Upper lobe of left lung (tissue), 6 donors: ENCODE results near the gene ALPK1. TPM values are rescaled to one million over a fixed set of nuclear protein-coding genes. Genes with fewer than 3 reads are reported as not detected.

Source experiments
- ATAC-seq, 2 donors: fragments of 200-7000 bp; cut with Tn5 transposase; one replicate each; pipeline ENCODE4 v1.9.1; 2022; ENCODE audit warnings: mild to moderate bottlenecking in 2 of 2, moderate library complexity in 2 of 2; ENCODE audit not compliant: low FRiP score in 2 of 2
- DNase-seq, 2 donors: peaks; one replicate each; pipeline ENCODE4 v3.0.0-alpha.2; 2019 to 2020
- H3K27ac ChIP-seq, 4 donors: fragments of 200-600 bp; sonication (generic); one replicate each; pipeline ENCODE4 v1.5.1; 2016 to 2019
- H3K27me3 ChIP-seq, 4 donors: fragments of 200-600 bp; sonication (generic); one replicate each; pipeline ENCODE4 v1.5.1; 2017 to 2019
- H3K36me3 ChIP-seq, 4 donors: fragments of 200-600 bp; sonication (generic); one replicate each; pipeline ENCODE4 v1.5.1; 2016 to 2019
- H3K4me1 ChIP-seq, 4 donors: fragments of 200-600 bp; sonication (generic); one replicate each; pipeline ENCODE4 v1.5.1; 2018 to 2019
- H3K4me3 ChIP-seq, 4 donors: fragments of 200-600 bp; sonication (generic); one replicate each; pipeline ENCODE4 v1.5.1; 2017 to 2019; ENCODE audit warnings: mild to moderate bottlenecking in 2 of 4, moderate library complexity in 1 of 4
- H3K9me3 ChIP-seq, 4 donors: fragments of 200-600 bp; sonication (generic); one replicate each; pipeline ENCODE4 v1.5.1; 2018 to 2019
- EP300 ChIP-seq, 4 donors: sonication (generic); formaldehyde crosslinking; IDR thresholded peaks; one replicate each; pipeline ENCODE4 v1.5.1; 2017; ENCODE audit warnings: antibody characterized with exemption in 4 of 4, control low read depth in 2 of 4
- POLR2A ChIP-seq, 4 donors: fragments of 450-650 bp; IDR thresholded peaks; one replicate each; pipeline ENCODE4 v1.5.1; 2016 to 2017; ENCODE audit warnings: antibody characterized with exemption in 4 of 4, mild to moderate bottlenecking in 2 of 4
- POLR2AphosphoS5 ChIP-seq, 2 donors: sonication (generic); formaldehyde crosslinking; IDR thresholded peaks; one replicate each; pipeline ENCODE4 v1.5.1; 2017; ENCODE audit warnings: antibody characterized with exemption in 2 of 2
- WGBS, 2 donors: methylation state at CpG; one replicate each; pipeline ENCODE4 v1.1.5; 2017 to 2018; 5-methylcytosine and 5-hydroxymethylcytosine counted together
- total RNA-seq, 6 donors: library from RNA; depleted of rRNA in 4 of 6; stranded (reverse); fragments of >200 nt in 4 of 6; gene quantifications; one replicate each; pipeline versions ENCODE4 v1.1.0 to v1.2.1, GENCODE V29; 2016 to 2021
- TF ChIP-seq, protein P1 (sequence below), 6 experiments: fragments of 450-650 bp in 4 of 6; fragments of 200-600 bp in 2 of 6; sonication (generic) in 2 of 6; IDR thresholded peaks; one replicate each; pipeline ENCODE4 v1.5.1; 2016 to 2019; ENCODE audit warnings: antibody characterized with exemption in 6 of 6
- donor health status: DM: no; HTN: no; CAD: no; lungs with moderate emphysema.
- donor health status: DM: no; HTN: yes; CAD: no; lungs with severe emphysema.

ALPK1 gene
- total RNA-seq, 6 donors from 2014 or later, result 22.7 to 68.0 (median 35.6) TPM

DNA sequence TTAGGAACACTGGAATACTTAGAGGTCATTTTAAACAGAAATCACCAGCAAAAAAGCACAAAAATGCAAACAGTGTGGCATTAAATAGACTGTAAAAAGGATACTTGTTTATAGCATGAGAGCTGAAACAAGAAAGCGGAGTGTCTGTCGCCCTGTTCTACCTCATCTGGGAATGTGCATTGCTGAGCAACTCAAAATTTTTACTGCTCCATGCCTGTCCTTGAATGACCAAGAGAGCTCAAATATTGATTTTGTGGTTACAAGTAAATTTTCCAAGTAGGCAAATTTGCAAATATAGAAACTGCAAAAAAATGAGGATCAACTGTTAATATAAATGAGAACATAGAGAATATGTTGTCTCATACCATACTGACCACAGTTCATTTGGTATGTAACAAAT lies 40.1 kb upstream of the ALPK1 start:
- Histone ChIP-seq H3K36me3 (peaks cover 0 to 14% (median 0%) of the 10 kb centered on the region in 4 donors), H3K9me3 (no peaks in the 10 kb centered on the region), H3K27me3 (no peaks in the 10 kb centered on the region), H3K4me3 (no peak overlapping the region), H3K4me1 (no peaks in the 10 kb centered on the region), H3K27ac (no peak overlapping the region)
- 71 to 74% methylated on average over 2 of the region's 2 CpGs for WGBS, 2 donors
- TF ChIP-seq, protein P1, sequence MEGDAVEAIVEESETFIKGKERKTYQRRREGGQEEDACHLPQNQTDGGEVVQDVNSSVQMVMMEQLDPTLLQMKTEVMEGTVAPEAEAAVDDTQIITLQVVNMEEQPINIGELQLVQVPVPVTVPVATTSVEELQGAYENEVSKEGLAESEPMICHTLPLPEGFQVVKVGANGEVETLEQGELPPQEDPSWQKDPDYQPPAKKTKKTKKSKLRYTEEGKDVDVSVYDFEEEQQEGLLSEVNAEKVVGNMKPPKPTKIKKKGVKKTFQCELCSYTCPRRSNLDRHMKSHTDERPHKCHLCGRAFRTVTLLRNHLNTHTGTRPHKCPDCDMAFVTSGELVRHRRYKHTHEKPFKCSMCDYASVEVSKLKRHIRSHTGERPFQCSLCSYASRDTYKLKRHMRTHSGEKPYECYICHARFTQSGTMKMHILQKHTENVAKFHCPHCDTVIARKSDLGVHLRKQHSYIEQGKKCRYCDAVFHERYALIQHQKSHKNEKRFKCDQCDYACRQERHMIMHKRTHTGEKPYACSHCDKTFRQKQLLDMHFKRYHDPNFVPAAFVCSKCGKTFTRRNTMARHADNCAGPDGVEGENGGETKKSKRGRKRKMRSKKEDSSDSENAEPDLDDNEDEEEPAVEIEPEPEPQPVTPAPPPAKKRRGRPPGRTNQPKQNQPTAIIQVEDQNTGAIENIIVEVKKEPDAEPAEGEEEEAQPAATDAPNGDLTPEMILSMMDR (IDR thresholded peaks at IDR 0.05), result no peak
- TF ChIP-seq POLR2AphosphoS5 (IDR thresholded peaks at IDR 0.05) (no peak), POLR2A (IDR thresholded peaks at IDR 0.05) (no peak), EP300 (IDR thresholded peaks at IDR 0.05) (no peak)
- ATAC-seq (no peak), DNase-seq (no peak)

GRCh38 chr4:112266823-112267222 lies 30.3 kb upstream of the ALPK1 start:
- no peak for DNase-seq
- ATAC-seq, result no peak
- Histone ChIP-seq H3K36me3 (peaks cover 0 to 1% (median 0%) of the 10 kb centered on the region in 4 donors), H3K9me3 (no peaks in the 10 kb centered on the region), H3K4me3 (no peak overlapping the region), H3K27ac (no peak overlapping the region), H3K27me3 (no peaks in the 10 kb centered on the region), H3K4me1 (no peaks in the 10 kb centered on the region)
- TF ChIP-seq EP300 (IDR thresholded peaks at IDR 0.05) (no peak), POLR2AphosphoS5 (IDR thresholded peaks at IDR 0.05) (no peak)
- TF ChIP-seq, protein P1 (IDR thresholded peaks at IDR 0.05), result peak in 2 of 6 experiments; percentile 12 to 35
- 70 to 77% methylated on average over 2 of the region's 2 CpGs for WGBS, 2 donors

DNA sequence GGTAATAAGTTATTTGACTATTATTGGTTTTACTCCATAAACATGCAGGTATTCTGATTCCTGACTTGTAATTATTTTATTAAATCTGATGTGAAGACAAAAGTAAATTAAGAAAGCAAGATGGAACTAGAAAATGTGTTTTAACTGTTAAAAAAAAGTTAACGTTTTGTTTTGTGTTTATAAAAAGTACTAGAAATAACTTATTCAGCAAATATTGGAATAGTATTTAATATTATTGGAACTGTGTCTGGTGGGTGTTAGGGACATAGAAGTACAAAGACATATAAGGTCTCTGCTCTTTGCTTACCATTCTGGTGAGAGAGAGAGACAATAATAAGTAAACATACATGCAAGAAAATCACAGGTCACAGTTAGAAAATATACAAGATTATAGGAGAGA lies 27.1 kb upstream of the ALPK1 start:
- H3K9me3 ChIP-seq, result no peaks in the 10 kb centered on the region
- H3K27ac ChIP-seq, result no peak overlapping the region
- H3K36me3 ChIP-seq, result peaks cover 0 to 1% (median 0%) of the 10 kb centered on the region in 4 donors
- no peaks in the 10 kb centered on the region for H3K27me3 ChIP-seq
- no peak for DNase-seq
- H3K4me3 ChIP-seq, result no peak overlapping the region
- H3K4me1 ChIP-seq, result no peaks in the 10 kb centered on the region
- no peak for ATAC-seq
- 86 to 91% methylated on average over 1 of the region's 1 CpG for WGBS, 2 donors
- TF ChIP-seq POLR2AphosphoS5 (IDR thresholded peaks at IDR 0.05), result no peak
- TF ChIP-seq POLR2A (IDR thresholded peaks at IDR 0.05), result no peak
- TF ChIP-seq EP300 (IDR thresholded peaks at IDR 0.05), result no peak
- TF ChIP-seq, protein P1 (IDR thresholded peaks at IDR 0.05), result no peak

GRCh38 chr4:112270640-112271421 lies 26.3 kb upstream of the ALPK1 start:
- TF ChIP-seq POLR2AphosphoS5 (IDR thresholded peaks at IDR 0.05) (no peak), POLR2A (IDR thresholded peaks at IDR 0.05) (no peak), EP300 (IDR thresholded peaks at IDR 0.05) (no peak)
- TF ChIP-seq, protein P1 (IDR thresholded peaks at IDR 0.05), result no peak
- H3K4me1 ChIP-seq, result no peaks in the 10 kb centered on the region
- no peak overlapping the region for H3K4me3 ChIP-seq
- no peak overlapping the region for H3K27ac ChIP-seq
- peaks cover 0 to 4% (median 0%) of the 10 kb centered on the region in 4 donors for H3K36me3 ChIP-seq
- WGBS, 2 donors, result 73 to 87% methylated on average over 8 of the region's 8 CpGs
- ATAC-seq, result no peak
- no peak for DNase-seq
- no peaks in the 10 kb centered on the region for H3K27me3 ChIP-seq
- no peaks in the 10 kb centered on the region for H3K9me3 ChIP-seq

- 90 to 96% methylated on average over 4 of the region's 4 CpGs for WGBS, 2 donors
- no peak for DNase-seq
- H3K27me3 ChIP-seq, result no peaks in the 10 kb centered on the region
- no peak overlapping the region for H3K4me3 ChIP-seq
- H3K4me1 ChIP-seq, result no peaks in the 10 kb centered on the region
- no peaks in the 10 kb centered on the region for H3K9me3 ChIP-seq
- H3K27ac ChIP-seq, result no peak overlapping the region
- peaks cover 0 to 13% (median 2%) of the 10 kb centered on the region in 4 donors for H3K36me3 ChIP-seq
- no peak for ATAC-seq
- TF ChIP-seq EP300 (IDR thresholded peaks at IDR 0.05) (no peak), POLR2A (IDR thresholded peaks at IDR 0.05) (no peak), POLR2AphosphoS5 (IDR thresholded peaks at IDR 0.05) (no peak)
- TF ChIP-seq, protein P1 (IDR thresholded peaks at IDR 0.05), result no peak
Measured at GRCh38 chr4:112272292-112272691, 24.9 kb upstream of the ALPK1 start.
